ENCODE measurements around the gene TLR9.
A peak's percentile ranks its signal among the peaks of the same experiment; 100 is the strongest.

Gene TLR9

DNA sequence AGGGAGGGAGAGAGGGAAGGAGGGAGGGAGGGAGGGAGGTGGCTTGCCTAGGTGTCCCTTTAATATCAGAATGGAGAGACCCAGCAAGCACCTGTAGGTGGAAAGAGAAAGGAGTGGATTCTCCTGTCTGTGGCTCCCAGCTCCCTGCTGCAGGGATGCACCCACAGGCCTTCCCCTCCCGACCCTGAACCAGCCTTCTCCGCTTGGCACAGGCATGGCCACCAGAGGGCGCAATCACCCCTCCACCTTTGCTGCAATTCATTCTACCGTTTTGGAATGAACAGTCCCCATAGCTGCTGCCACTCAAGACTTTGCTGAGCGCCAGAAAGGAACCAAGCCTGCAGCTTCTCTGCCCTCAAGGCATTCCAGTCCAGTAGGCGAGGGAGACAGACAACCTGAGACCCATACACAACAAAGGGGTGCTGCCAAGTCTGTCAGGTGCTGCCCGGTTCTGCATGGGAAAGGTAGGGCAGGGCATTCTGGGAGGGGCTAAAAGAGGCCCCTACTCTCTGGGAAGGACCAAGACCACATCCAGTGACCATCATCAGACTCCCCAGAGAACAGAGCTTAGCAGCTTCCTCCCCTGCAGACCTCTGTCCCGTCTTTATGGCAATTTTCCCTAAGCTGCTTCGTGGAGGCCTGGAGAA is 4.9 kb downstream of the TLR9 start:
- peak; percentile 87 for DNase-seq (ENCODE audit: low read depth)
- H3K27me3 ChIP-seq (replicated peaks; ENCODE audit: control insufficient read depth, insufficient read depth, low read length): no peaks in the 10 kb centered on the region
- no peak overlapping the region for H3K4me3 ChIP-seq (ENCODE audit: low read length)
- H3K9me3 ChIP-seq (ENCODE audit: control insufficient read depth, low read length): no peaks in the 10 kb centered on the region
- peaks cover 5% of the 10 kb centered on the region for H3K36me3 ChIP-seq (ENCODE audit: control insufficient read depth, insufficient read depth, low read length, severe bottlenecking)
- no peak overlapping the region for H3K9ac ChIP-seq (ENCODE audit: low read length)
- peaks cover 27% of the 10 kb centered on the region for H3K4me1 ChIP-seq (ENCODE audit: control insufficient read depth, insufficient read depth, low read length)

DNA sequence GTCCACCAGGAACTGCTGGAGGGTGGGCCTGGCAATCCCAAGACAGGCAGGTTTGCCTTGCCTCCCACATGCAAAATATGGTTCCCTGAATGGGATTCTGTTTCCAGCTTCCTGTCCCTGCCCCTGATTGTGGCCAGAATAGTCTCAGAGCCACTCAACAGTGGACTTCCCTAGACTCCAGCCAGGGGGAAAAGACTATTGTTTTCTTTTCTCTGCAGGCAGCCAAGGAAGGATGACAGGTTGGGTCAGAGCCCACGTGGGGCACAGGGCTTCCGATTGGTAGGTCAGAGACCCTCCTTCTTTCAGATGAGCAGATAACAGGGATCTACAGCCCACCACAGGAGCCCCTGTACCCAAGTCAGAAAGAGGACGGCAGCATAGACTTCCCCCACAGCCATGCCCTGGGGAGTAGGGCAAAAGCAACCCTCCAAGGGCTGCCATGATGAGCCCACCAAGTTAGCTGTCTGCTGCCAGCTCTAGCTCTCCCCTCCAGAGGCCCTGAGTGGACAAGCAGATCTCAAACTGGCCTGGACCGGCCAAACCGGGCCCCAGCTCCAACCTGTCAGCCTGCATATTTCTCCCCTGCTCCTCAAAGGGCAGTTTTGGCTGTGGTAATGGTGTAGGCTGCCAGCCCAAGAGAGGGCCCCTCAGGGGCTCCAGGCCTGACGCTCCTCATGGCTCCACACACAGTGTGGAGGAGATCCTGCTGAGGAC is 6.4 kb downstream of the TLR9 start:
- Histone ChIP-seq H3K4me1 (ENCODE audit: control insufficient read depth, insufficient read depth, low read length) (peaks cover 29% of the 10 kb centered on the region), H3K4me3 (ENCODE audit: low read length) (no peak overlapping the region), H3K36me3 (ENCODE audit: control insufficient read depth, insufficient read depth, low read length, severe bottlenecking) (peaks cover 19% of the 10 kb centered on the region), H3K9ac (ENCODE audit: low read length) (no peak overlapping the region), H3K9me3 (ENCODE audit: control insufficient read depth, low read length) (no peaks in the 10 kb centered on the region), H3K27me3 (replicated peaks; ENCODE audit: control insufficient read depth, insufficient read depth, low read length) (no peaks in the 10 kb centered on the region)
- no peak for DNase-seq (ENCODE audit: low read depth)

DNA sequence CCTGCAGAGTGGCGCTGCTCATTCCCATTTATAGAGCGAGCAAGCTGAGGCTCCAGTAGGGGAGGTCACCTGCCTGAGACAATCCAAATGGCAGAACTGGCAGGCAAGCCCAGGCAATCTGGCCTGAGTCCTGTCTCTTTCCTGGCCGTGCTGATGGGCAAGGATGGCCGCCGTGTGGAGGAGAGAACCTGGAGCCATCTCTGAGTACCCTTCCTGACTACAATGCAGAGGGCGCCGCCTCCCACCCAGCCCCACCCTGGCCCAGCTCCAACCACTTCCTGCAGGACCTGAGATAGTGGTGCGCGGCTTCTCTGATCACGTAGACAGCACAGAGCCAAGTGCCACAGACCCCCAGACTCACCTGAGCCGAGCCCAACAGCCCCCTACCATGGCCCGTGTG is 7.0 kb downstream of the TLR9 start:
- Histone ChIP-seq H3K4me3 (ENCODE audit: low read length) (no peak overlapping the region), H3K9me3 (ENCODE audit: control insufficient read depth, low read length) (no peaks in the 10 kb centered on the region), H3K4me1 (ENCODE audit: control insufficient read depth, insufficient read depth, low read length) (peaks cover 29% of the 10 kb centered on the region), H3K36me3 (ENCODE audit: control insufficient read depth, insufficient read depth, low read length, severe bottlenecking) (peaks cover 26% of the 10 kb centered on the region), H3K27me3 (replicated peaks; ENCODE audit: control insufficient read depth, insufficient read depth, low read length) (no peaks in the 10 kb centered on the region), H3K9ac (ENCODE audit: low read length) (no peak overlapping the region)
- no peak for DNase-seq (ENCODE audit: low read depth)

DNA sequence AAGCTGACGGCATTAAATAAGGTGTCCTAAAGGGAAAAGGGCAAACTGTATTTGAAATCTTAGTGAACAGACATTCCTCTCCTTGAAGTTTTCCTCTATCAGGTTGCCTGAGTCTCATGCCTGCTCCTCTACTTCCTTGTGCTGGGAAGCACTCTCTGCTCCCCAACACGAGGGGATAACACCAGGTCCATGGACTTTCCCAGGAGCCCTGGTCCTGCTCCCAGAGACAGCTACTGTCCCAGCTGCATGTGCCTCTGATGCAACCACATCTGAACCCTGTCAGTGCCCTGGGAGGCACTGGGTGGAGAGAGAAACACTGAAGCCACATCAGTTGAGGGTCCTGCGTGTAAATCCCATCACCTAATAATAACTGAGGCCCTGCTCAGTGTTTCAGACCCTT is 7.4 kb downstream of the TLR9 start:
- Histone ChIP-seq H3K4me1 (ENCODE audit: control insufficient read depth, insufficient read depth, low read length) (peaks cover 29% of the 10 kb centered on the region), H3K4me3 (ENCODE audit: low read length) (no peak overlapping the region), H3K9ac (ENCODE audit: low read length) (no peak overlapping the region)

DNA sequence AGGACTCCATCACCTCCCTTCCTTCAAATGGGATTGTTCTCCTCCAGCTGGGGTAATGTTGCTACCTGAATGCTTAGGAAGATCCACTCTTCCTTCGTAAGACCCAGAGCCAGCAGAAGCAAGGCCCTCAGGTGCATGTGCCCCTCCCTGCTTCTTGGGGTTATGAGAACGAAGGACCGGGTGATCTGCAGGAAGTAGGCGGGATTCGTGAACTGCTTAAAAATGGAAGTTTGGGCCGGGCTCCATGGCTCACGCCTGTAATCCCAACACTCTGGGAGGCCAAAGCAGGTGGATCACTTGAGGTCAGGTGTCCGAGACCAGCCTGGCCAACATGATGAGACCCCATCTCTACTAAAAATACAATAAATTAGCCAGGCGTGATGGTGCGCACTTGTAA is 8.0 kb downstream of the TLR9 start:
- DNase-seq (ENCODE audit: low read depth): no peak
- peaks cover 29% of the 10 kb centered on the region for H3K4me1 ChIP-seq (ENCODE audit: control insufficient read depth, insufficient read depth, low read length)
- no peaks in the 10 kb centered on the region for H3K27me3 ChIP-seq (replicated peaks; ENCODE audit: control insufficient read depth, insufficient read depth, low read length)
- H3K36me3 ChIP-seq (ENCODE audit: control insufficient read depth, insufficient read depth, low read length, severe bottlenecking): peaks cover 36% of the 10 kb centered on the region
- H3K4me3 ChIP-seq (ENCODE audit: low read length): no peak overlapping the region
- H3K9ac ChIP-seq (ENCODE audit: low read length): peak overlapping the region; percentile 3
- H3K9me3 ChIP-seq (ENCODE audit: control insufficient read depth, low read length): no peaks in the 10 kb centered on the region

More for the DNA sequence above, 7.4 kb downstream of the TLR9 start:
- no peaks in the 10 kb centered on the region for H3K27me3 ChIP-seq (replicated peaks; ENCODE audit: control insufficient read depth, insufficient read depth, low read length)
- DNase-seq (ENCODE audit: low read depth): no peak
- H3K36me3 ChIP-seq (ENCODE audit: control insufficient read depth, insufficient read depth, low read length, severe bottlenecking): peaks cover 30% of the 10 kb centered on the region
- H3K9me3 ChIP-seq (ENCODE audit: control insufficient read depth, low read length): no peaks in the 10 kb centered on the region

DNA sequence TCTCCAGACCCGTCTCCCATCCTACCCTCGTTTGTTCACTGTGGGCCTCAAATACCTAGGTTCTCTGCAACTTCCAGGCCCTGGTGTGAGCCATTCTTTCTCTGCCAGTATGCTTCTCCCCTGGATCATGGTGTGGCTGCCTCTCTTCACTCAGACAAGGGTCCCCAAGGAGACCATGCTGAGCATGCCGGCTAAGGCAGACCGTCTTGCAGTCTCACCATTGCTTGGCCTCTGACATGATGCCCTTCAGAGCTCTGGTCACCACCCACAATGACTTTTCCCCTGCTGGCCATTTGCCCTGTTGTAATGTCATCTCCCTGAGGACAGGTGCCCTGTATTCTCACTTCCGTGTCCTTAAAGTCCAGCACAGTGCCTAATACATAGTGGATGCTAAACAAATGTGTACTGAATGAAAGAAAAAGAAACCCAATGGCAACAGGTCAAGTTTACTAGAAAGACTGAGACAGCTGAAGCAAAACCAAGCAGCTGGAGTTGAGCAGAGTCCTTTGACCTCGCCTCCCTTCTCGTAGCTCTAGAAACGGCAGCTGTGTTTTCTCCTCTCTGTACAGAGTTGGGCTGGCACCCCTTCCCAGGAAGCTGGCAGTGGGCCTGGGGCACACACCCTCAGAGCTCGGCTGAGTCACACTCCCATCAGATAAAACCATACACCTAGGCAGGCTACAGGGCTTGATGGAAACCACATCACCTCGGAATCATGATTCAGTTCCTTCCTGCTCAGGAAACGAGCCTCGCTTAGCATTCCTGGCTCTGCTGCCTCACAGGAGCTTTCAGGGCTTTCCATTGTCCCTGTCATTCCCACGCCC is 8.6 kb downstream of the TLR9 start:
- Histone ChIP-seq H3K36me3 (ENCODE audit: control insufficient read depth, insufficient read depth, low read length, severe bottlenecking) (peaks cover 42% of the 10 kb centered on the region), H3K4me3 (ENCODE audit: low read length) (no peak overlapping the region), H3K4me1 (ENCODE audit: control insufficient read depth, insufficient read depth, low read length) (peaks cover 29% of the 10 kb centered on the region), H3K9me3 (ENCODE audit: control insufficient read depth, low read length) (no peaks in the 10 kb centered on the region), H3K9ac (ENCODE audit: low read length) (peak overlapping the region; percentile 3), H3K27me3 (replicated peaks; ENCODE audit: control insufficient read depth, insufficient read depth, low read length) (no peaks in the 10 kb centered on the region)
- peak; percentile 66 for DNase-seq (ENCODE audit: low read depth)

DNA sequence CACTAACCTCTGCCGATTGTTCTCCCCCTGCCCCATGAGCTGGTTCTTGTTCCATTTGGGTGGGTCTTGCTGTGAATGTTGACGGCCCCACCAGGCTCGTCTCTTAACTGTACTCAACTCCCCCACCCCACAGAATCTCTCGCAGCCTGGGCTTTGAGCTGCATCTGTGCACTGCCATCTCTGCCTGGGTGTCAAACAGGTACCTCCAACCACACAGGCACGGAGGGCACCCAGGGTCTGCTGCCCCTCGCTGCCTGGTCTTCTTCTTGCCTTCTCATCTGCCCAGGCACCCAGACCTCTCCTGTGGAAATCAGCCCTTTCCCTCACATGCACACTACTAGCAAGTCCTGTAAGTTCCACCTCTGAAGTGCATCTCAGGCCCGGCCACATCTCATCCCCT is 10.1 kb downstream of the TLR9 start:
- H3K9me3 ChIP-seq (ENCODE audit: control insufficient read depth, low read length): no peaks in the 10 kb centered on the region

DNA sequence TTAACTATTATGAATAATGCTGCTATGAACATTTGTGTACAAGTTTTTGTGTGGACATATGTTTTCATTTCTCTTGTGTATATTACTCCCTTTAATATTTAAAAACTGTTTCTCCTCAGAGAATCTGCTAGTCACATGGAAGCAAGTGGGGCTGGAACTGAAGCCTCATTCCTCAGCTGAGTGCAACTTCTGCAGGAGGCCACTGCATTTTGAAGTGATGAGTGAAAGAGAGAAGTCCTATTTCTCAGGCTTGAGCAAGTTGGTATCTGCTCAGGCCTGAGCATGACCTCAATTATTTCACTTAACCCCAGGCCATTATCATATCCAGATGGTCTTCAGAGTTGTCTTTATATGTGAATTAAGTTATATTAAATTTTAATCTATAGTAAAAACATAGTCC is 11.5 kb downstream of the TLR9 start:
- Histone ChIP-seq H3K9me3 (ENCODE audit: control insufficient read depth, low read length) (no peaks in the 10 kb centered on the region), H3K4me1 (ENCODE audit: control insufficient read depth, insufficient read depth, low read length) (peaks cover 42% of the 10 kb centered on the region), H3K9ac (ENCODE audit: low read length) (no peak overlapping the region), H3K4me3 (ENCODE audit: low read length) (no peak overlapping the region), H3K27me3 (replicated peaks; ENCODE audit: control insufficient read depth, insufficient read depth, low read length) (no peaks in the 10 kb centered on the region), H3K36me3 (ENCODE audit: control insufficient read depth, insufficient read depth, low read length, severe bottlenecking) (peaks cover 69% of the 10 kb centered on the region)
- peak; percentile 34 for DNase-seq (ENCODE audit: low read depth)

More for the DNA sequence above, 10.1 kb downstream of the TLR9 start:
- peaks cover 57% of the 10 kb centered on the region for H3K36me3 ChIP-seq (ENCODE audit: control insufficient read depth, insufficient read depth, low read length, severe bottlenecking)
- no peak overlapping the region for H3K9ac ChIP-seq (ENCODE audit: low read length)
- no peaks in the 10 kb centered on the region for H3K27me3 ChIP-seq (replicated peaks; ENCODE audit: control insufficient read depth, insufficient read depth, low read length)
- H3K4me3 ChIP-seq (ENCODE audit: low read length): no peak overlapping the region
- H3K4me1 ChIP-seq (ENCODE audit: control insufficient read depth, insufficient read depth, low read length): peaks cover 40% of the 10 kb centered on the region
- no peak for DNase-seq (ENCODE audit: low read depth)

DNA sequence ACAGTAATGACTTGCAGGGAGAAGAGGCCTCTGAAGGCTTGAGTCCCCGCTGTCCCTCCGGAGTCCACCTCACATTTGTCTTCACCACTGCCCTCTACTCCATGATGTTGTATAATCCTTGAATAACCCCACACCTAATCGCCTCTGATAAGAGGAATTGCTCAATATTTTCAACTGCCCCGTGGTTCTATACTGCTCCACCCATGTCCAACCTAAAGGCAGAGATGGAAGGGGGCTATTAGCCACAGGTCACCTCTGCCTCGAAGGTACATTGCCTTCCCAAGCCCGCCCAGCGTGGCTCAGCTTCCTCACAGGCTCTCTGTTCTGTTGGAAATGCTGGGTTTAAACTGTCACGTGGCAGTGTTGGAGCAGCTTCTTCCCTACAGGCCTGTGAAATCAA is 12.4 kb downstream of the TLR9 start:
- H3K27me3 ChIP-seq (replicated peaks; ENCODE audit: control insufficient read depth, insufficient read depth, low read length): no peaks in the 10 kb centered on the region
- H3K4me3 ChIP-seq (ENCODE audit: low read length): no peak overlapping the region
- peaks cover 39% of the 10 kb centered on the region for H3K4me1 ChIP-seq (ENCODE audit: control insufficient read depth, insufficient read depth, low read length)
- H3K36me3 ChIP-seq (ENCODE audit: control insufficient read depth, insufficient read depth, low read length, severe bottlenecking): peaks cover 78% of the 10 kb centered on the region
- no peaks in the 10 kb centered on the region for H3K9me3 ChIP-seq (ENCODE audit: control insufficient read depth, low read length)
- DNase-seq (ENCODE audit: low read depth): no peak
- H3K9ac ChIP-seq (ENCODE audit: low read length): no peak overlapping the region

DNA sequence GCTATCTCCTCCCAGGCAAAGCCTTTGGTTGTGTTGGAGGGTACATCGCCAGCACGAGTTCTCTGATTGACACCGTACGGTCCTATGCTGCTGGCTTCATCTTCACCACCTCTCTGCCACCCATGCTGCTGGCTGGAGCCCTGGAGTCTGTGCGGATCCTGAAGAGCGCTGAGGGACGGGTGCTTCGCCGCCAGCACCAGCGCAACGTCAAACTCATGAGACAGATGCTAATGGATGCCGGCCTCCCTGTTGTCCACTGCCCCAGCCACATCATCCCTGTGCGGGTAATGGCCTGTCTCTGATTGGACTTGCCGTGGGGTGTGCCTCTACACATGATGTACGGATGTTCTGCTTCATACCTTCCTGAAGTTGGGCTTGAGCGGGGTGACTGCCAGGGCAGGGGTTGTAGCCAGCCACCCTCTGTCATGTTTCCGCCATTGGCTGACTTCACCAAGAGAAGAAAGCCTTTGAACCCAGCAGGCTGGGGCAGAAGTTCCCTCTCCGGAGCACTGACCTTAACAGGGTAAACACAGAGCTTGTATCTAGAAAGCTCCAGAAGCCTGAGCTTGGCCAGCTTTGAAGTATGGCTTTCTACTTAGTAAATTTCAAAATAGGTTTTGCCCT is 14.1 kb downstream of the TLR9 start:
- no peaks in the 10 kb centered on the region for H3K27me3 ChIP-seq (replicated peaks; ENCODE audit: control insufficient read depth, insufficient read depth, low read length)
- H3K36me3 ChIP-seq (ENCODE audit: control insufficient read depth, insufficient read depth, low read length, severe bottlenecking): peaks cover 91% of the 10 kb centered on the region

DNA sequence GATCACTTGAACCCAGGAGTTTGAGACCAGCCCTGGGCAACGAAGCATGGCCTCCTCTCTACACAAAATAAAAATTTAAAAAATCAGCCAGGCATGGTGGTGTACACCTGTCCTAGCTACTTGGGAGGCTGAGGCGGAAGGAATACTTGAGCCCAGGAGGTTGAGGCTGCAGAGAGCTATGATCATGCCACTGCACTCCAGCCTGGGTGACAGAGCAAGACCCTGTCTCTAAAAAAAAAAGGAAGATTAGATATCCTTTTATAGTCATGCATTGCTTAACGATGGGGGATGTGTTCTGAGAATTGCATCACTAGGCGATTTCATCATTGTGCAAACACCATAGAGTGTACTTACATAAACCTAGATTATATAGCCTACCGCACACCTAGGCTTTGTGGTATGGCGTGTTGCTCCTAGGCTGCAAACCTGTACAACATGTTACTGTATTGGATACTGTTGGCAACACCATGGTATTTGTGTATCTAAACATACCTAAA is 14.8 kb downstream of the TLR9 start:
- H3K36me3 ChIP-seq (ENCODE audit: control insufficient read depth, insufficient read depth, low read length, severe bottlenecking): peaks cover 95% of the 10 kb centered on the region
- DNase-seq (ENCODE audit: low read depth): peak; percentile 53

More for the DNA sequence above, 14.1 kb downstream of the TLR9 start:
- DNase-seq (ENCODE audit: low read depth): no peak
- Histone ChIP-seq H3K4me1 (ENCODE audit: control insufficient read depth, insufficient read depth, low read length) (peaks cover 28% of the 10 kb centered on the region), H3K9me3 (ENCODE audit: control insufficient read depth, low read length) (no peaks in the 10 kb centered on the region), H3K4me3 (ENCODE audit: low read length) (no peak overlapping the region), H3K9ac (ENCODE audit: low read length) (no peak overlapping the region)

More for the DNA sequence above, 14.8 kb downstream of the TLR9 start:
- Histone ChIP-seq H3K27me3 (replicated peaks; ENCODE audit: control insufficient read depth, insufficient read depth, low read length) (no peaks in the 10 kb centered on the region), H3K9ac (ENCODE audit: low read length) (no peak overlapping the region), H3K4me3 (ENCODE audit: low read length) (no peak overlapping the region), H3K9me3 (ENCODE audit: control insufficient read depth, low read length) (no peaks in the 10 kb centered on the region), H3K4me1 (ENCODE audit: control insufficient read depth, insufficient read depth, low read length) (peaks cover 22% of the 10 kb centered on the region)

All from adipocyte (in vitro differentiated cells).